Upper lobe of left lung (tissue), 6 donors: Measurements from ENCODE around the gene KCNJ16. TPM values are rescaled to one million over a fixed set of nuclear protein-coding genes. Genes with fewer than 3 reads are reported as not detected.

Experiments used
- ATAC-seq, 2 donors: fragments of 200-7000 bp; cut with Tn5 transposase; one replicate each; pipeline ENCODE4 v1.9.1; 2022; ENCODE audit warnings: mild to moderate bottlenecking in 2 of 2, moderate library complexity in 2 of 2; ENCODE audit not compliant: low FRiP score in 2 of 2
- DNase-seq, 2 donors: peaks; one replicate each; pipeline ENCODE4 v3.0.0-alpha.2; 2019 to 2020
- H3K27ac ChIP-seq, 4 donors: fragments of 200-600 bp; sonication (generic); one replicate each; pipeline ENCODE4 v1.5.1; 2016 to 2019
- H3K27me3 ChIP-seq, 4 donors: fragments of 200-600 bp; sonication (generic); one replicate each; pipeline ENCODE4 v1.5.1; 2017 to 2019
- H3K36me3 ChIP-seq, 4 donors: fragments of 200-600 bp; sonication (generic); one replicate each; pipeline ENCODE4 v1.5.1; 2016 to 2019
- H3K4me1 ChIP-seq, 4 donors: fragments of 200-600 bp; sonication (generic); one replicate each; pipeline ENCODE4 v1.5.1; 2018 to 2019
- H3K4me3 ChIP-seq, 4 donors: fragments of 200-600 bp; sonication (generic); one replicate each; pipeline ENCODE4 v1.5.1; 2017 to 2019; ENCODE audit warnings: mild to moderate bottlenecking in 2 of 4, moderate library complexity in 1 of 4
- H3K9me3 ChIP-seq, 4 donors: fragments of 200-600 bp; sonication (generic); one replicate each; pipeline ENCODE4 v1.5.1; 2018 to 2019
- EP300 ChIP-seq, 4 donors: sonication (generic); formaldehyde crosslinking; IDR thresholded peaks; one replicate each; pipeline ENCODE4 v1.5.1; 2017; ENCODE audit warnings: antibody characterized with exemption in 4 of 4, control low read depth in 2 of 4
- POLR2A ChIP-seq, 4 donors: fragments of 450-650 bp; IDR thresholded peaks; one replicate each; pipeline ENCODE4 v1.5.1; 2016 to 2017; ENCODE audit warnings: antibody characterized with exemption in 4 of 4, mild to moderate bottlenecking in 2 of 4
- POLR2AphosphoS5 ChIP-seq, 2 donors: sonication (generic); formaldehyde crosslinking; IDR thresholded peaks; one replicate each; pipeline ENCODE4 v1.5.1; 2017; ENCODE audit warnings: antibody characterized with exemption in 2 of 2
- WGBS, 2 donors: methylation state at CpG; one replicate each; pipeline ENCODE4 v1.1.5; 2017 to 2018; 5-methylcytosine and 5-hydroxymethylcytosine counted together
- total RNA-seq, 6 donors: library from RNA; depleted of rRNA in 4 of 6; stranded (reverse); fragments of >200 nt in 4 of 6; gene quantifications; one replicate each; pipeline versions ENCODE4 v1.1.0 to v1.2.1, GENCODE V29; 2016 to 2021
- TF ChIP-seq, protein P1 (sequence below), 6 experiments: fragments of 450-650 bp in 4 of 6; fragments of 200-600 bp in 2 of 6; sonication (generic) in 2 of 6; IDR thresholded peaks; one replicate each; pipeline ENCODE4 v1.5.1; 2016 to 2019; ENCODE audit warnings: antibody characterized with exemption in 6 of 6
- donor health status: DM: no; HTN: no; CAD: no; lungs with moderate emphysema.
- donor health status: DM: no; HTN: yes; CAD: no; lungs with severe emphysema.

KCNJ16 gene
- total RNA-seq, 6 donors from 2014 or later, result 0.20 to 1.4 (median 0.59) TPM; not detected in 1

DNA sequence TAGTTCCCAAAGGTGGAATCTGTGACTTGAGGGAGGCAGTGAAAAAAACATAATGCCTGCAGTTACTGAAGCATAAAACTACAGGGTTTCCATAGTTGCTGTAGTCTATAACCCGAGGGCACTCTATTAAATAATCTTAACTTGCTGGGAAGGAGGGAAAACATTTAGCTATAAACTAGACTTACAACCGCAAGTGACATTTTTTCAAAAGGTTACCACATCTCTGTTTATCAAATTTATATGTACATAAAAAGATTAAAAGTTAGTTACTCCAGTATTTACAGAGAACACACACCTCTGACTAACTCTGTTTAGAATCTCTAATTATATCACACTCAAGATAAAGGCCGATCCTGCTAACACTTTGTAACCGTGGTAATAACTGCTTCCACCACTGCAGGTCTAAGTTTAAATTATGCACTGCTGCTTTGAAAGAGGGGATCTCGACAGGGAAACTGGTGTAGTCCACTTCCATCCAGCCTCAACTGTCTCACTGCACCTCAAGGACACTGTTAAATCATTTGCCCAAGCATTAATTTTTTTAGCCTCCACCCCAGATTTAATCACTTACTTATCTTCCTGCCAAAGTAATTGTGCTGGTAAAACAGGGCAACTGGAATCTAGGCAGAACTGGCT is 14.6 kb downstream of the KCNJ16 start:
- TF ChIP-seq, protein P1, sequence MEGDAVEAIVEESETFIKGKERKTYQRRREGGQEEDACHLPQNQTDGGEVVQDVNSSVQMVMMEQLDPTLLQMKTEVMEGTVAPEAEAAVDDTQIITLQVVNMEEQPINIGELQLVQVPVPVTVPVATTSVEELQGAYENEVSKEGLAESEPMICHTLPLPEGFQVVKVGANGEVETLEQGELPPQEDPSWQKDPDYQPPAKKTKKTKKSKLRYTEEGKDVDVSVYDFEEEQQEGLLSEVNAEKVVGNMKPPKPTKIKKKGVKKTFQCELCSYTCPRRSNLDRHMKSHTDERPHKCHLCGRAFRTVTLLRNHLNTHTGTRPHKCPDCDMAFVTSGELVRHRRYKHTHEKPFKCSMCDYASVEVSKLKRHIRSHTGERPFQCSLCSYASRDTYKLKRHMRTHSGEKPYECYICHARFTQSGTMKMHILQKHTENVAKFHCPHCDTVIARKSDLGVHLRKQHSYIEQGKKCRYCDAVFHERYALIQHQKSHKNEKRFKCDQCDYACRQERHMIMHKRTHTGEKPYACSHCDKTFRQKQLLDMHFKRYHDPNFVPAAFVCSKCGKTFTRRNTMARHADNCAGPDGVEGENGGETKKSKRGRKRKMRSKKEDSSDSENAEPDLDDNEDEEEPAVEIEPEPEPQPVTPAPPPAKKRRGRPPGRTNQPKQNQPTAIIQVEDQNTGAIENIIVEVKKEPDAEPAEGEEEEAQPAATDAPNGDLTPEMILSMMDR (IDR thresholded peaks at IDR 0.05), result no peak
- no peak for TF ChIP-seq POLR2A (IDR thresholded peaks at IDR 0.05)
- TF ChIP-seq POLR2AphosphoS5 (IDR thresholded peaks at IDR 0.05), result no peak
- no peak for TF ChIP-seq EP300 (IDR thresholded peaks at IDR 0.05)
- Histone ChIP-seq H3K9me3 (no peaks in the 10 kb centered on the region), H3K4me3 (no peak overlapping the region), H3K27me3 (no peaks in the 10 kb centered on the region), H3K36me3 (no peaks in the 10 kb centered on the region), H3K4me1 (no peaks in the 10 kb centered on the region), H3K27ac (no peak overlapping the region)
- 41 to 58% methylated on average over 5 of the region's 5 CpGs for WGBS, 2 donors
- ATAC-seq, result no peak
- DNase-seq, result no peak

DNA sequence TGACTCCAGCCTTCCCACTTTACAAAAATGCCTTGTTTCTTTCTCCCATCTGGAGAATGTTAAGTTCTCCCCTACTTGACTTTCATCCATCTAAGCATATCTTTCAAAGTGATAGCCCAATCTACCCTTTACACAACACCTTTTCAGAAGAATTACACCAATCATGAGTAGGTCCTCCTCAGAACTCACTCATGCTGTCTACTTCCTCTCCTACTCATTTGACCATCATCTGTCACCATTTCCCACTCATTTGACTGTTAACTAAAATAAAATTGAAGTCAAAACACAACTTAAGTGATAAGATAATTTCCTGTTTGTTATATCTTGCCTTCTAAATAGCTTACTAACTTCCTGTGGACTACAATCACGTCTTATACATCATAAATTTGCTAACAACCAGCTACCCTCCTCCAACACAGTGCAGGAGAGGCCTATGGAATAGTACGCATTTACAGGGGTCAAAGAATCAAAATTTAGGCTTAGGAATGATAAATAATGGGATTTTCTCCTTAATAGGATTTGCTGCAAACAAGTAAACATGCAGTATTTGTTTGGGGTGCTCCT is 16.1 kb downstream of the KCNJ16 start:
- 64 to 69% methylated on average over 2 of the region's 2 CpGs for WGBS, 2 donors

DNA sequence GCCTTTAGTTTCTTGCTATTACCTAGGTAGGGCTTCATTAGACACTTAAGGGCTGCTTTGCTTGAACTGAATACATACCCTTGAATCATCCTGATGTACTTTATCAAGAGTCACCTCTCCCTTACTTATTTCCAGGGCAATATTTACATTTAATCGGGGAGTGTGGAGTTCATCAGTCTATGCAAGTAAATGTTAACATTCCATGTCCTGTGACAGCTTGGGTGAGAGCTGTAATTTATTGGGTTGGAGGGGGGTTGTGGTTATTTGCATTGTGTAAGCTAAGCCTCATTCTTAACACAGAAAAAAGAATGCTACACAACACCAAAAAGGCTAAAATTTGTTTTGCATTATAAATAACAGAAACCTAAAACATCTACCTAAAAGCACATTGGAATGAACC is 16.7 kb downstream of the KCNJ16 start:
- Histone ChIP-seq H3K4me1 (no peaks in the 10 kb centered on the region), H3K9me3 (no peaks in the 10 kb centered on the region), H3K27me3 (no peaks in the 10 kb centered on the region), H3K36me3 (no peaks in the 10 kb centered on the region), H3K4me3 (no peak overlapping the region), H3K27ac (no peak overlapping the region)
- TF ChIP-seq POLR2AphosphoS5 (IDR thresholded peaks at IDR 0.05), result no peak
- TF ChIP-seq EP300 (IDR thresholded peaks at IDR 0.05), result no peak
- TF ChIP-seq, protein P1 (IDR thresholded peaks at IDR 0.05), result no peak
- no peak for TF ChIP-seq POLR2A (IDR thresholded peaks at IDR 0.05)
- no peak for DNase-seq
- no peak for ATAC-seq
- 4 to 7% methylated on average over 1 of the region's 1 CpG for WGBS, 2 donors

More for the DNA sequence above, 16.1 kb downstream of the KCNJ16 start:
- Histone ChIP-seq H3K9me3 (no peaks in the 10 kb centered on the region), H3K27ac (no peak overlapping the region), H3K4me3 (no peak overlapping the region), H3K27me3 (no peaks in the 10 kb centered on the region), H3K36me3 (no peaks in the 10 kb centered on the region), H3K4me1 (no peaks in the 10 kb centered on the region)
- ATAC-seq (no peak), DNase-seq (no peak)
- TF ChIP-seq EP300 (IDR thresholded peaks at IDR 0.05) (no peak), POLR2A (IDR thresholded peaks at IDR 0.05) (no peak), POLR2AphosphoS5 (IDR thresholded peaks at IDR 0.05) (no peak)
- TF ChIP-seq, protein P1 (IDR thresholded peaks at IDR 0.05), result no peak

DNA sequence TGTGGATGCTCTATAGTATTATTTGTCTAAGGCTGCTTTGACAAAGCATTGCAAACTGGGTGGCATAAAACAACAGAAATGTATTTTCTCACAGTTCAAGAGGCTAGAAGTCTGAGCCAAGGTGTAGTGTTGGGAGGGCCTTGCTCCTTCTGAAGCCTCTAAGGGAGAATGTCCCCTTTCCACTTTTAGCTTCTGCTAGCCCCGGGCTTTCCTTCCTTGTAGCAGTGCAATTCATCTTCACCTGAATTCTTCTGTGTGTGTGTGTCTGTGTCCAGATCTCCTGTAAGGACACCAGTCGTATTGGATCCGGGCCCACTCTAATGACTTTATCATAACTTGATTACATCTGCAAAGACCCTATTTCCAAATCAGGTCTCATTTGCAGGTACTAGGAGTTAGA is 18.1 kb downstream of the KCNJ16 start:
- no peaks in the 10 kb centered on the region for H3K4me1 ChIP-seq
- ATAC-seq (no peak), DNase-seq (no peak)
- H3K27me3 ChIP-seq, result no peaks in the 10 kb centered on the region
- H3K9me3 ChIP-seq, result no peaks in the 10 kb centered on the region
- H3K4me3 ChIP-seq, result no peak overlapping the region
- 94 to 100% methylated on average over 3 of the region's 3 CpGs for WGBS, 2 donors
- no peaks in the 10 kb centered on the region for H3K36me3 ChIP-seq
- TF ChIP-seq POLR2A (IDR thresholded peaks at IDR 0.05), result no peak
- TF ChIP-seq, protein P1 (IDR thresholded peaks at IDR 0.05), result no peak
- no peak for TF ChIP-seq POLR2AphosphoS5 (IDR thresholded peaks at IDR 0.05)
- TF ChIP-seq EP300 (IDR thresholded peaks at IDR 0.05), result no peak
- H3K27ac ChIP-seq, result no peak overlapping the region

DNA sequence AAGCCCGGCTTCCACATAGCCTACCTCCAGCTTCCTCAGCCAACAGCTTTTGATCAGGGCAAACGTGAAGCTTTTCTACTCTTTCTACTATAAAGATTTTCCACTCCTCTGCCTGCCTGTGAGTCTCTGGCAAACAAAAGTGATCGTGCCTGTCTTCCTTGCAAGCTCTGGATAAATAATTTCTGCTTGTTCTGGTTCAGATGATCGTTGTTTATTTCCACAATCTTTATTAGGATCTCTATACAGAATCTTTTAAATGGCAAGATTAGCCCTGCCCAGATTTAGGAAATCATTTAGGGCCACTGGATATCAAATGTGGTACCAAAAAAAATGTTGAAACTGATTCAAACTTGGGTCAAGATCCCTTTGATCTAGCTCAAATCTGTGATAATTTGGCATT is 20.4 kb downstream of the KCNJ16 start:
- 75 to 79% methylated on average over 4 of the region's 4 CpGs for WGBS, 2 donors

More for the DNA sequence above, 20.4 kb downstream of the KCNJ16 start:
- ATAC-seq (no peak), DNase-seq (no peak)
- TF ChIP-seq EP300 (IDR thresholded peaks at IDR 0.05) (no peak), POLR2AphosphoS5 (IDR thresholded peaks at IDR 0.05) (no peak)
- TF ChIP-seq, protein P1 (IDR thresholded peaks at IDR 0.05), result no peak
- H3K4me3 ChIP-seq, result no peak overlapping the region
- H3K9me3 ChIP-seq, result no peaks in the 10 kb centered on the region
- no peaks in the 10 kb centered on the region for H3K4me1 ChIP-seq
- no peak overlapping the region for H3K27ac ChIP-seq
- H3K27me3 ChIP-seq, result no peaks in the 10 kb centered on the region
- H3K36me3 ChIP-seq, result no peaks in the 10 kb centered on the region
